WTC11 (cell line): Measurements from ENCODE around the gene DFFB. TPM values are rescaled to one million over a fixed set of nuclear protein-coding genes. Genes with fewer than 3 reads are reported as not detected.

Experiments
- ATAC-seq: fragments of 200-7000 bp; cut with Tn5 transposase; 2 replicates; pipeline ENCODE4 v1.10.0; 2021; ENCODE audit warnings: mild to moderate bottlenecking, moderate library complexity
- CTCF ChIA-PET: fragments of 300-600 bp; sonication (Branson Sonifier 250); formaldehyde crosslinking; loops from one replicate; lab custom pipeline; 2021; ENCODE audit warnings: antibody characterized with exemption; lab: Charles Lee
- POLR2A ChIA-PET: fragments of 350-600 bp; sonication (Branson Sonifier 250); formaldehyde crosslinking; loops from one replicate; lab custom pipeline; 2021; ENCODE audit warnings: antibody characterized with exemption; lab: Charles Lee
- DNase-seq: peaks from one replicate; pipeline ENCODE4 v3.0.0; 2021; ENCODE audit warnings: low spot score
- H3K27ac Mint-ChIP-seq: 2 replicates; pipeline ENCODE4 v1.8.0; 2021; ENCODE audit warnings: mixed read lengths
- H3K27me3 Mint-ChIP-seq: 2 replicates; pipeline ENCODE4 v1.8.0; 2021; ENCODE audit warnings: low read depth, mild to moderate bottlenecking, moderate library complexity, mixed read lengths
- H3K36me3 Mint-ChIP-seq: 2 replicates; pipeline ENCODE4 v1.8.0; 2021; ENCODE audit warnings: mixed read lengths
- H3K4me1 Mint-ChIP-seq: 2 replicates; pipeline ENCODE4 v1.8.0; 2022; ENCODE audit warnings: mixed read lengths
- H3K4me3 Mint-ChIP-seq: 2 replicates; pipeline ENCODE4 v1.8.0; 2021; ENCODE audit warnings: mild to moderate bottlenecking, moderate library complexity, mixed read lengths
- H3K9me3 Mint-ChIP-seq: 2 replicates; pipeline ENCODE4 v1.8.0; 2021; ENCODE audit warnings: mixed read lengths
- AFF4 ChIP-seq: sonication (generic); formaldehyde crosslinking; IDR thresholded peaks from 2 replicates; pipeline ENCODE4 v1.8.1; 2023; ENCODE audit warnings: mild to moderate bottlenecking, missing genetic modification reagents, borderline replicate concordance
- CREB1 ChIP-seq: sonication (generic); formaldehyde crosslinking; IDR thresholded peaks from 2 replicates; pipeline ENCODE4 v1.8.0; 2023; ENCODE audit warnings: mild to moderate bottlenecking, missing genetic modification reagents
- E2F1 ChIP-seq: sonication (generic); formaldehyde crosslinking; IDR thresholded peaks from 2 replicates; pipeline ENCODE4 v1.8.0; 2022; ENCODE audit warnings: mild to moderate bottlenecking, missing genetic modification reagents
- ELF4 ChIP-seq: sonication (generic); formaldehyde crosslinking; IDR thresholded peaks from 2 replicates; pipeline ENCODE4 v1.8.1; 2022; ENCODE audit warnings: low read depth, mild to moderate bottlenecking, moderate library complexity, missing genetic modification reagents
- FOXK1 ChIP-seq: sonication (generic); formaldehyde crosslinking; IDR thresholded peaks from 2 replicates; pipeline ENCODE4 v1.8.0; 2022; ENCODE audit warnings: mild to moderate bottlenecking, moderate library complexity, missing genetic modification reagents
- GABPB1 ChIP-seq: sonication (generic); formaldehyde crosslinking; IDR thresholded peaks from 2 replicates; pipeline ENCODE4 v1.8.1; 2023; ENCODE audit warnings: mild to moderate bottlenecking, missing genetic modification reagents
- GRHL2 ChIP-seq: fragments of 250-450 bp; sonication (Bioruptor Pico); IDR thresholded peaks from 2 replicates; pipeline ENCODE4 v1.8.0; 2022; ENCODE audit warnings: mild to moderate bottlenecking, moderate library complexity; ENCODE audit not compliant: insufficient replicate concordance, severe bottlenecking
- MLX ChIP-seq: sonication (generic); formaldehyde crosslinking; IDR thresholded peaks from 2 replicates; pipeline ENCODE4 v1.8.1; 2023; ENCODE audit warnings: mild to moderate bottlenecking, missing genetic modification reagents, moderate library complexity
- NR2C2 ChIP-seq: sonication (generic); formaldehyde crosslinking; IDR thresholded peaks from 2 replicates; pipeline ENCODE4 v1.8.0; 2022; ENCODE audit warnings: mild to moderate bottlenecking, missing genetic modification reagents
- PREB ChIP-seq: sonication (generic); formaldehyde crosslinking; IDR thresholded peaks from 2 replicates; pipeline ENCODE4 v1.8.1; 2022; ENCODE audit warnings: mild to moderate bottlenecking, missing genetic modification reagents, moderate library complexity, borderline replicate concordance
- RELA ChIP-seq: sonication (generic); formaldehyde crosslinking; IDR thresholded peaks from 2 replicates; pipeline ENCODE4 v1.8.1; 2022; ENCODE audit warnings: missing genetic modification reagents, mild to moderate bottlenecking, borderline replicate concordance
- SMAD3 ChIP-seq: sonication (generic); formaldehyde crosslinking; IDR thresholded peaks from 2 replicates; pipeline ENCODE4 v1.8.0; 2022; ENCODE audit warnings: missing genetic modification reagents, mild to moderate bottlenecking, borderline replicate concordance
- SMAD4 ChIP-seq: sonication (generic); formaldehyde crosslinking; IDR thresholded peaks from 2 replicates; pipeline ENCODE4 v1.8.0; 2022; ENCODE audit warnings: mild to moderate bottlenecking, missing genetic modification reagents
- USF1 ChIP-seq: sonication (generic); formaldehyde crosslinking; IDR thresholded peaks from 2 replicates; pipeline ENCODE4 v1.8.0; 2022; ENCODE audit warnings: mild to moderate bottlenecking, missing genetic modification reagents
- ZBTB43 ChIP-seq: sonication (generic); formaldehyde crosslinking; IDR thresholded peaks from 2 replicates; pipeline ENCODE4 v1.8.1; 2023; ENCODE audit warnings: mild to moderate bottlenecking, missing genetic modification reagents
- ZNF219 ChIP-seq: sonication (generic); formaldehyde crosslinking; IDR thresholded peaks from 2 replicates; pipeline ENCODE4 v1.8.0; 2023; ENCODE audit warnings: missing genetic modification reagents, mild to moderate bottlenecking, borderline replicate concordance
- ZNF423 ChIP-seq: fragments of 250-450 bp; sonication (Bioruptor Pico); IDR thresholded peaks from 2 replicates; pipeline ENCODE4 v2.1.2; 2022; ENCODE audit warnings: mild to moderate bottlenecking, moderate library complexity
- ZSCAN18 ChIP-seq: fragments of 250-450 bp; sonication (Bioruptor Pico); IDR thresholded peaks from 2 replicates; pipeline ENCODE4 v2.1.2; 2022; ENCODE audit warnings: mild to moderate bottlenecking, moderate library complexity
- total RNA-seq: library from RNA; stranded (reverse); gene quantifications from 3 replicates; pipeline ENCODE4 v1.2.3, GENCODE V29; 2021

DFFB gene
- total RNA-seq, 1 experiment from 2014 or later, result 9.2 TPM

GRCh38 chr1:3836421-3836820 is 20.9 kb upstream of the DFFB start:
- no peak overlapping the region for H3K27ac Mint-ChIP-seq
- TF ChIP-seq NR2C2 (no peak), E2F1 (CRISPR knock-in tag) (no peak), AFF4 (CRISPR knock-in tag) (no peak), ELF4 (no peak), ZNF423 (CRISPR knock-in tag) (no peak), ZSCAN18 (no peak), RELA (no peak), PREB (CRISPR knock-in tag) (no peak), GABPB1 (CRISPR knock-in tag) (no peak), GRHL2 (CRISPR knock-in tag) (no peak), MLX (CRISPR knock-in tag) (no peak), USF1 (CRISPR knock-in tag) (no peak), SMAD4 (CRISPR knock-in tag) (no peak), ZNF219 (CRISPR knock-in tag) (no peak), SMAD3 (CRISPR knock-in tag) (no peak), FOXK1 (CRISPR knock-in tag) (no peak), ZBTB43 (CRISPR knock-in tag) (no peak), CREB1 (no peak)
- TF ChIP-seq, all 79 proteins: peak for 0
- H3K27me3 Mint-ChIP-seq, result no peaks in the 10 kb centered on the region
- POLR2A ChIA-PET, result interaction anchor here (0.7 kb wide), 1 partner anchor 1891 kb away, joined by 4 read pairs; no protein-coding TSS in a partner anchor
- ATAC-seq (no peak), DNase-seq (no peak)
- H3K4me1 Mint-ChIP-seq, result no peaks in the 10 kb centered on the region
- H3K9me3 Mint-ChIP-seq, result peaks cover 21% of the 10 kb centered on the region
- CTCF ChIA-PET, result interaction anchor here (0.6 to 0.7 kb wide), 2 partner anchors 8 to 378 kb away, joined by 3 to 4 read pairs; no protein-coding TSS in a partner anchor
- H3K4me3 Mint-ChIP-seq, result no peak overlapping the region
- H3K36me3 Mint-ChIP-seq, result peaks cover 47% of the 10 kb centered on the region
